K562 (cell line): ENCODE data around the gene TPSAB1. TPM values are rescaled to one million over a fixed set of nuclear protein-coding genes. Genes with fewer than 3 reads are reported as not detected.

Source experiments
- ATAC-seq: fragments of 200-7000 bp; cut with Tn5 transposase; 3 replicates; pipeline ENCODE4 v1.9.1; 2020; ENCODE audit warnings: moderate library complexity
- BruUV-seq: library from RNA; stranded (reverse); fragments of 400-500 nt; replicated peaks from 2 replicates; lab custom pipeline; 2021; lab: Mats Ljungman, UMichigan
- CTCF ChIA-PET: fragments of 300-600 bp; formaldehyde crosslinking; extraction: SDS; loops from one replicate; lab custom pipeline; 2021; ENCODE audit warnings: low intra/inter-chr PET ratio; lab: Yijun Ruan, JAX
- POLR2A ChIA-PET: fragments of 300-600, 350-650 bp; sonication (Branson Sonifier 250); formaldehyde crosslinking; extraction: SDS; loops from one replicate; lab custom pipeline; 2021; ENCODE audit warnings: antibody characterized with exemption, inconsistent platforms; lab: Yijun Ruan, JAX
- DNase-seq, 4 experiments: peaks; one replicate each; pipeline versions ENCODE4 v3.0.0 to v3.0.0-alpha.2; 2011 to 2018; ENCODE audit warnings: low spot score in 3 of 4, mixed read lengths in 3 of 4; ENCODE audit errors: extremely low read depth in 1 of 4
- FAIRE-seq: peaks from 2 replicates; lab custom pipeline; 2011; peaks lifted over from hg19 to GRCh38; lab: Jason Lieb, UNC
- H2AFZ ChIP-seq: 2 replicates; pipeline ENCODE4 v1.6.0; 2011; ENCODE audit warnings: low read depth, low read length, control low read depth, inconsistent platforms
- H3K27ac ChIP-seq: fragments of 200-600 bp; 3 replicates; pipeline ENCODE4 v1.8.0; 2011; ENCODE audit warnings: low read depth, mild to moderate bottlenecking, control low read depth, inconsistent platforms, low read length, moderate library complexity, mixed read lengths; ENCODE audit errors: extremely low read depth
- H3K27me3 ChIP-seq, 2 experiments: fragments of 300-600 bp in 1 of 2; 2 replicates in 1 of 2; 3 replicates in 1 of 2; pipeline versions ENCODE4 v1.6.0 to v1.8.0; 2011; ENCODE audit warnings: inconsistent platforms in 2 of 2, low read length in 2 of 2, mild to moderate bottlenecking in 1 of 2, mixed read lengths in 1 of 2, moderate library complexity in 1 of 2; ENCODE audit not compliant: control insufficient read depth in 2 of 2, insufficient read depth in 2 of 2
- H3K36me3 ChIP-seq: fragments of 300-600 bp; 3 replicates; pipeline ENCODE4 v1.8.0; 2011; ENCODE audit warnings: mild to moderate bottlenecking, low read length, inconsistent platforms; ENCODE audit not compliant: control insufficient read depth, insufficient read depth
- H3K4me1 ChIP-seq, 2 experiments: fragments of 200-600 bp in 1 of 2; replicated peaks in 1 of 2; 2 replicates in 1 of 2; 3 replicates in 1 of 2; pipeline versions ENCODE4 v1.5.1 to v1.8.0; 2011; ENCODE audit warnings: inconsistent platforms in 2 of 2, low read length in 2 of 2, mild to moderate bottlenecking in 1 of 2, mixed read lengths in 1 of 2, moderate library complexity in 1 of 2; ENCODE audit not compliant: control insufficient read depth in 2 of 2, insufficient read depth in 2 of 2
- H3K4me2 ChIP-seq: 2 replicates; pipeline ENCODE4 v1.6.1; 2011; ENCODE audit warnings: low read length, control low read depth, inconsistent platforms, mixed read lengths; ENCODE audit not compliant: insufficient read depth
- H3K4me3 ChIP-seq: fragments of 200-600 bp; sonication (generic), shearing (Covaris generic); 2 replicates; pipeline ENCODE4 v1.5.1; 2016; ENCODE audit warnings: control low read depth, inconsistent platforms
- H3K79me2 ChIP-seq: fragments of 200-600 bp; 3 replicates; pipeline ENCODE4 v1.8.0; 2011; ENCODE audit warnings: low read length, inconsistent platforms; ENCODE audit not compliant: control insufficient read depth, insufficient read depth
- H3K9ac ChIP-seq, 2 experiments: 2 replicates each; pipeline versions ENCODE4 v1.6.0 to v1.6.1; 2011; ENCODE audit warnings: low read depth in 2 of 2, low read length in 2 of 2, control low read depth in 1 of 2, inconsistent platforms in 1 of 2, mild to moderate bottlenecking in 1 of 2, mixed read lengths in 1 of 2; ENCODE audit not compliant: insufficient read depth in 1 of 2
- H3K9me1 ChIP-seq: one replicate; pipeline ENCODE4 v1.6.0; 2011; ENCODE audit warnings: inconsistent platforms, mild to moderate bottlenecking, low read length, moderate library complexity; ENCODE audit not compliant: control insufficient read depth, insufficient read depth
- H3K9me3 ChIP-seq: replicated peaks from 2 replicates; pipeline ENCODE4 v1.5.1; 2011; ENCODE audit warnings: low read depth, low read length, inconsistent platforms; ENCODE audit not compliant: control insufficient read depth, insufficient read depth
- H4K20me1 ChIP-seq: replicated peaks from 2 replicates; pipeline ENCODE4 v1.6.1; 2011; ENCODE audit warnings: low read length, inconsistent platforms, mixed read lengths; ENCODE audit not compliant: control insufficient read depth, insufficient read depth
- ESRRB ChIP-seq: fragments of 250-450 bp; sonication (Bioruptor Pico); IDR thresholded peaks from 2 replicates; pipeline ENCODE4 v1.5.0; 2020; ENCODE audit warnings: mild to moderate bottlenecking, moderate library complexity, borderline replicate concordance
- GTF2A2 ChIP-seq: IDR thresholded peaks from 2 replicates; pipeline ENCODE4 v1.6.1; 2016; ENCODE audit warnings: mild to moderate bottlenecking, missing genetic modification characterization, missing compliant biosample characterization
- MEIS2 ChIP-seq: fragments of 450-650 bp; IDR thresholded peaks from 2 replicates; pipeline ENCODE4 v1.6.1; 2014; ENCODE audit warnings: mild to moderate bottlenecking; ENCODE audit not compliant: partially characterized antibody
- RAD51 ChIP-seq: fragments of 450-650 bp; IDR thresholded peaks from 2 replicates; pipeline ENCODE4 v1.7.1; 2016; ENCODE audit warnings: low read depth, mild to moderate bottlenecking, borderline replicate concordance
- RBM22 ChIP-seq: fragments of 200-400 bp; formaldehyde crosslinking; IDR thresholded peaks from 2 replicates; pipeline ENCODE4 v1.6.1; 2018; ENCODE audit warnings: low read length, low read depth; ENCODE audit not compliant: poor library complexity, severe bottlenecking
- WGBS: fragments of 100-300 bp; shearing (Covaris generic); methylation state at CpG from one replicate; pipeline ENCODE4 v1.1.6; 2016; ENCODE audit warnings: low coverage, mixed read lengths; ENCODE audit not compliant: insufficient coverage; ENCODE audit errors: missing lambda C conversion rate; 5-methylcytosine and 5-hydroxymethylcytosine counted together
- in situ Hi-C: fragments of 300-500 bp; cut with MboI; formaldehyde crosslinking; loops from 4 replicates; pipeline ENCODE4 v1.15.0; 2018; ENCODE audit warnings: inconsistent platforms, mixed read lengths
- intact Hi-C: fragments of 100-400 bp; cut with micrococcal nuclease; formaldehyde crosslinking; loops from 2 replicates; pipeline ENCODE4 v1.14.2; 2022
- polyA plus RNA-seq, 8 experiments: library from polyadenylated mRNA; depleted of rRNA in 4 of 8; stranded (reverse) in 5 of 8; unstranded in 3 of 8; fragments of >200 nt; fragmentation: Nextera tagmentation in 2 of 8; fragmentation: Illumina TruSeq in 1 of 8; extraction: Ambion mirVana in 2 of 8; extraction: Trizol in 1 of 8; gene quantifications; 2 replicates each; pipeline versions ENCODE4 v1.2.1 to v1.2.3, GENCODE V29; 2011 to 2014; ENCODE audit warnings: inconsistent platforms in 1 of 8, missing spikeins in 1 of 8
- total RNA-seq, 7 experiments: library from RNA; depleted of rRNA in 6 of 7; stranded (reverse); fragments of >200 nt in 6 of 7; fragmentation: Illumina TruSeq in 2 of 7; extraction: Trizol in 2 of 7; gene quantifications; 2 replicates each; pipeline versions ENCODE4 v1.2.1 to v1.2.3, GENCODE V29; 2011 to 2021; ENCODE audit warnings: low replicate concordance in 1 of 7
- TF ChIP-seq, protein P1 (sequence below): fragments of 250-450 bp; sonication (Bioruptor Pico); IDR thresholded peaks from 2 replicates; pipeline ENCODE4 v1.5.0; 2021

Gene TPSAB1
- total and polyA plus RNA-seq, 9 of the 15 experiments (the other 6 are each of a cell fraction or from before 2014, with no cell fraction given), result not detected

DNA sequence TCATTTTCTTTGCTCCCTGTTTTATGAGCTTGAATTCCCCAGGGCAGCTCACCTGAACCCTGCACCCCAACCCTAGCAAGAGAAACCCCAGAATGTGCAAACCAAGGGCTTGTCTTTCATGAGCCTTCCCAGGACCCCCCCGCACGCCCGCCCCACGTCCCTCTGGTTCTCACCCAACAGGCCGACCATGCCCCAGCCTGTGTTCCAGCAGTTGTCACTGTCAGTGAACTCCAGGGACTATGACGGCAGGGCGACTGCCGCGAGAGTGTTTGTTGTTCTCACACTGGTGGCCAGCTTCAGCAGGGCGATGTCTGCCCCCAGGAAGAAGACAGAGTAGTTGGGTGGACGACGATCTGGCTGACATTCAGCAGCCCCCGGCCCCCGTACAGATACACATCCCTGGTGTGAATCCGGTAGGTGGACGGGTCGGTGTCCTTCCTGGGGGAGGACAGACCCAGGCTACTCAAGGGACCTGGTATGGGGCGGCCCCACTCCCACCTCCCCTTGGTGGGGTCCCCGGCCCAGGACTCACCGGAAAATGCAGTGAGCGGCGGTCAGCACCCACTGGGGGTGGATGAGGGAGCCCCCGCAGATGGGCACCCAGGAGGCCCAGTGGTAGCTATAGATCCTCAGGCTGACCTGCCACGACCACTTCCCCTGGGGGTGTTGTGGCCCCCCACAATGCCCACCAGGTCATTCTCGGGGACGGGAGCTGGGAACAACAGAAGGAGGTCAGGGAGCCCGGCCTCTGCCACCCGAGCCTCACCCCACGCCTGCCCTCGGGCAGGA lies 35.5 kb downstream of the TPSAB1 start:
- Histone ChIP-seq H4K20me1 (no peaks in the 10 kb centered on the region), H3K27me3 (peaks cover 18 to 43% of the 10 kb centered on the region in 2 experiments; a peak in 4 of 5 replicates)
- no peak for FAIRE-seq

More for the DNA sequence above, 35.5 kb downstream of the TPSAB1 start:
- ChIA-PET CTCF (no interaction called here), POLR2A (interaction anchor here (0.6 kb wide), 1 partner anchor 357 kb away, joined by 3 read pairs; no protein-coding TSS in a partner anchor)
- no peaks in the 10 kb centered on the region for H3K9me3 ChIP-seq
- 13% methylated on average over 30 of the region's 30 CpGs for WGBS
- no peak overlapping the region for H3K9ac ChIP-seq
- ATAC-seq, result no peak
- no peaks in the 10 kb centered on the region for H3K79me2 ChIP-seq
- peaks cover 0 to 58% of the 10 kb centered on the region in 2 experiments; a peak in 2 of 5 replicates for H3K4me1 ChIP-seq
- no peaks in the 10 kb centered on the region for H3K9me1 ChIP-seq
- intact Hi-C loops (no loop called here), in situ Hi-C loops (no loop called here)
- no peak overlapping the region for H3K4me3 ChIP-seq
- H2AFZ ChIP-seq, result no peak overlapping the region
- H3K36me3 ChIP-seq, result no peaks in the 10 kb centered on the region
- BruUV-seq, result no TSS peak
- H3K4me2 ChIP-seq, result no peak overlapping the region
- TF ChIP-seq, protein P1, sequence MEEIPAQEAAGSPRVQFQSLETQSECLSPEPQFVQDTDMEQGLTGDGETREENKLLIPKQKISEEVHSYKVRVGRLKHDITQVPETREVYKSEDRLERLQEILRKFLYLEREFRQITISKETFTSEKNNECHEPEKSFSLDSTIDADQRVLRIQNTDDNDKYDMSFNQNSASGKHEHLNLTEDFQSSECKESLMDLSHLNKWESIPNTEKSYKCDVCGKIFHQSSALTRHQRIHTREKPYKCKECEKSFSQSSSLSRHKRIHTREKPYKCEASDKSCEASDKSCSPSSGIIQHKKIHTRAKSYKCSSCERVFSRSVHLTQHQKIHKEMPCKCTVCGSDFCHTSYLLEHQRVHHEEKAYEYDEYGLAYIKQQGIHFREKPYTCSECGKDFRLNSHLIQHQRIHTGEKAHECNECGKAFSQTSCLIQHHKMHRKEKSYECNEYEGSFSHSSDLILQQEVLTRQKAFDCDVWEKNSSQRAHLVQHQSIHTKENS, result no peak
- TF ChIP-seq GTF2A2, result no peak
- no peak for TF ChIP-seq RBM22
- no peak for TF ChIP-seq ESRRB (CRISPR knock-in tag)
- no peak for TF ChIP-seq MEIS2
- TF ChIP-seq RAD51, result no peak
- H3K27ac ChIP-seq, result no peak overlapping the region
- DNase-seq, result no peak
